ENCODE results near the gene SNX20.

Gene SNX20

GRCh38 chr16:50625374-50625773 is 55.7 kb downstream of the SNX20 start:
- peaks cover 5 to 12% of the 10 kb centered on the region in 2 donors for H3K4me1 ChIP-seq (ENCODE audit: control insufficient read depth in 1 of 2, insufficient read depth in 2 of 2, low read length in 2 of 2)
- H3K27me3 ChIP-seq (ENCODE audit: control insufficient read depth in 1 of 2, insufficient read depth in 2 of 2, low read length in 2 of 2): no peaks in the 10 kb centered on the region
- H3K9ac ChIP-seq (ENCODE audit: low read depth in 1 of 2, low read length in 2 of 2): no peak overlapping the region
- no peak overlapping the region for H3K4me3 ChIP-seq (ENCODE audit: low read depth in 1 of 2, low read length in 2 of 2)
- H3K9me3 ChIP-seq (ENCODE audit: control insufficient read depth in 1 of 2, low read length in 2 of 2): no peaks in the 10 kb centered on the region
- no peaks in the 10 kb centered on the region for H3K36me3 ChIP-seq (ENCODE audit: control insufficient read depth in 1 of 2, insufficient read depth in 2 of 2, low read length in 2 of 2)
- H3K27ac ChIP-seq (ENCODE audit: low read depth, low read length): no peak overlapping the region

- no peak overlapping the region for H3K9ac ChIP-seq (ENCODE audit: low read depth in 1 of 2, low read length in 2 of 2)
- H3K4me3 ChIP-seq (ENCODE audit: low read depth in 1 of 2, low read length in 2 of 2): no peak overlapping the region
- no peaks in the 10 kb centered on the region for H3K27me3 ChIP-seq (ENCODE audit: control insufficient read depth in 1 of 2, insufficient read depth in 2 of 2, low read length in 2 of 2)
- peaks cover 5 to 12% of the 10 kb centered on the region in 2 donors for H3K4me1 ChIP-seq (ENCODE audit: control insufficient read depth in 1 of 2, insufficient read depth in 2 of 2, low read length in 2 of 2)
- no peaks in the 10 kb centered on the region for H3K9me3 ChIP-seq (ENCODE audit: control insufficient read depth in 1 of 2, low read length in 2 of 2)
- H3K27ac ChIP-seq (ENCODE audit: low read depth, low read length): no peak overlapping the region
- H3K36me3 ChIP-seq (ENCODE audit: control insufficient read depth in 1 of 2, insufficient read depth in 2 of 2, low read length in 2 of 2): no peaks in the 10 kb centered on the region
Observed at GRCh38 chr16:50624449-50624970, 56.6 kb downstream of the SNX20 start.

GRCh38 chr16:50622643-50623369 is 58.3 kb downstream of the SNX20 start:
- H3K4me1 ChIP-seq (ENCODE audit: control insufficient read depth in 1 of 2, insufficient read depth in 2 of 2, low read length in 2 of 2): peaks cover 5 to 12% of the 10 kb centered on the region in 2 donors
- H3K27ac ChIP-seq (ENCODE audit: low read depth, low read length): no peak overlapping the region
- no peak overlapping the region for H3K9ac ChIP-seq (ENCODE audit: low read depth in 1 of 2, low read length in 2 of 2)
- no peaks in the 10 kb centered on the region for H3K9me3 ChIP-seq (ENCODE audit: control insufficient read depth in 1 of 2, low read length in 2 of 2)
- H3K27me3 ChIP-seq (ENCODE audit: control insufficient read depth in 1 of 2, insufficient read depth in 2 of 2, low read length in 2 of 2): no peaks in the 10 kb centered on the region
- no peaks in the 10 kb centered on the region for H3K36me3 ChIP-seq (ENCODE audit: control insufficient read depth in 1 of 2, insufficient read depth in 2 of 2, low read length in 2 of 2)
- H3K4me3 ChIP-seq (ENCODE audit: low read depth in 1 of 2, low read length in 2 of 2): no peak overlapping the region

GRCh38 chr16:50622029-50622428 is 59.1 kb downstream of the SNX20 start:
- peaks cover 7 to 13% of the 10 kb centered on the region in 2 donors for H3K4me1 ChIP-seq (ENCODE audit: control insufficient read depth in 1 of 2, insufficient read depth in 2 of 2, low read length in 2 of 2)
- H3K27me3 ChIP-seq (ENCODE audit: control insufficient read depth in 1 of 2, insufficient read depth in 2 of 2, low read length in 2 of 2): no peaks in the 10 kb centered on the region

More at GRCh38 chr16:50622029-50622428, 59.1 kb downstream of the SNX20 start:
- no peak overlapping the region for H3K27ac ChIP-seq (ENCODE audit: low read depth, low read length)
- no peak overlapping the region for H3K4me3 ChIP-seq (ENCODE audit: low read depth in 1 of 2, low read length in 2 of 2)
- no peak overlapping the region for H3K9ac ChIP-seq (ENCODE audit: low read depth in 1 of 2, low read length in 2 of 2)
- H3K9me3 ChIP-seq (ENCODE audit: control insufficient read depth in 1 of 2, low read length in 2 of 2): no peaks in the 10 kb centered on the region
- H3K36me3 ChIP-seq (ENCODE audit: control insufficient read depth in 1 of 2, insufficient read depth in 2 of 2, low read length in 2 of 2): no peaks in the 10 kb centered on the region

Measured in duodenal mucosa (tissue), 2 donors.